Stimulated activated CD4-positive, alpha-beta T cell treated with anti-CD3 and anti-CD28 coated beads, TNF-alpha, amount 100 ng/mL, for 48 hours (primary cell): ENCODE measurements around the gene C1GALT1C1L.
"Not testable (repeated sequence)": the region's sequence is repeated elsewhere in the genome, so short reads cannot be mapped to it uniquely, and the experiment has no call there.

Experiments
- DNase-seq, 3 donors: peaks; one replicate each; pipeline ENCODE4 v3.0.0-alpha.2; 2020; ENCODE audit warnings: low read depth in 3 of 3

C1GALT1C1L gene

GRCh38 chr2:43653506-43653905 lies 22.7 kb downstream of the C1GALT1C1L start:
- no peak for DNase-seq

GRCh38 chr2:43648994-43649701 lies 27.1 kb downstream of the C1GALT1C1L start:
- no peak for DNase-seq

GRCh38 chr2:43643680-43644079 lies 32.5 kb downstream of the C1GALT1C1L start:
- DNase-seq = no peak

- DNase-seq = no peak
These were observed 33.9 kb downstream of the C1GALT1C1L start for GRCh38 chr2:43642363-43642762.

- DNase-seq = peak; percentile 83 to 90 (median 83)
These were observed 39.0 kb downstream of the C1GALT1C1L start, which contains the start of gene PLEKHH2 for GRCh38 chr2:43637030-43637803. PLEKHH2 (plus strand) TSS chr2:43637260; CDS start chr2:43644674, 7,414 bp downstream.

GRCh38 chr2:43636621-43637020 lies 39.6 kb downstream of the C1GALT1C1L start:
- no peak for DNase-seq

GRCh38 chr2:43636153-43636552 lies 40.1 kb downstream of the C1GALT1C1L start:
- not testable (repeated sequence) for DNase-seq

GRCh38 chr2:43634604-43635306 lies 41.5 kb downstream of the C1GALT1C1L start:
- DNase-seq = no peak

- DNase-seq = no peak
These were observed 44.5 kb downstream of the C1GALT1C1L start for GRCh38 chr2:43631618-43632317.
